ENCODE data around the gene ADRA1B.

GRCh38 chr5:159901308-159901707 lies 15.0 kb upstream of the ADRA1B start:
- TF ChIP-seq CTCF (IDR thresholded peaks at IDR 0.05) (no peak), POLR2AphosphoS5 (IDR thresholded peaks at IDR 0.05) (no peak), POLR2A (IDR thresholded peaks at IDR 0.05) (no peak)
